ENCODE results near the gene POLG2.
"Not testable (repeated sequence)": the region's sequence is repeated elsewhere in the genome, so short reads cannot be mapped to it uniquely, and the experiment has no call there.

The POLG2 gene

DNA sequence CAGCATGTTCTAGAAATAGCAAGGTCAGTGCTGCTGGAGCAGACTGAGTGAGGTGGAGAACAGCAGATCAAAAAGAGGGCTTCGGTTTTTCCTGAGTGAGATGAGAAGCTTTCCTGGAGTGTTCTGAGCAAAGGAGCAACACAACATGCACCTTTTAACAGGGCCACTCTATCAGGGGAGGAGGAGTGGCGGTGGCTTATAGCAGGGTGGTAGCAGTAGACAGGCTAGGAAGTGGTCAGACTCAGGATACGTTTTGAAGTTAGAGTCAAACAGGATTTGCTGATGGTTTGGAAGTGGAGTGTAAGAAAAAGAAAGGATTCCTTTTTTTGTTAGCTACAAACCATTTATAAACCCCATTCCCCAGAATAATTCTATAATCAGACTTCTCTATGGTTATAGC is 12.5 kb downstream of the POLG2 start:
- DNase-seq (ENCODE audit: low spot score): no peak

DNA sequence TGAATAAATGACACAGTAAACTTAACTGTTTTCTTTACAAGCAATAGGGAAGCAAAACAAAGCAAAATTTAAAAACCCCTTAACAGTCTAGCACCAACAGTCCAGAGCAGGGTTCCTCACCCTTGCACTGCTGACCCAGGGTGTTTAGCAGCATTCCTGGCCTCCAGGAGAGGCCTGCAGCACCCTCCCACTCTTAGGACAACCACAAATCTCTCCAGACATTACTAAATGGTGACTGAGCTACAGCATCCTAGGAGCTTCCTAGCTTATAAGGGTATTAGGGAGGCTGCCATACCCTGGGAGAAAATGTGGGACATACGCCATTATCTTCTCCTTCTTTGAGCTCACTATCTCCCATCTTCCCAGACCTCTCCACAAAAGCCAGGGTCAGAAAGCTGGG is 15.9 kb downstream of the POLG2 start:
- no peak for DNase-seq (ENCODE audit: low spot score)

DNA sequence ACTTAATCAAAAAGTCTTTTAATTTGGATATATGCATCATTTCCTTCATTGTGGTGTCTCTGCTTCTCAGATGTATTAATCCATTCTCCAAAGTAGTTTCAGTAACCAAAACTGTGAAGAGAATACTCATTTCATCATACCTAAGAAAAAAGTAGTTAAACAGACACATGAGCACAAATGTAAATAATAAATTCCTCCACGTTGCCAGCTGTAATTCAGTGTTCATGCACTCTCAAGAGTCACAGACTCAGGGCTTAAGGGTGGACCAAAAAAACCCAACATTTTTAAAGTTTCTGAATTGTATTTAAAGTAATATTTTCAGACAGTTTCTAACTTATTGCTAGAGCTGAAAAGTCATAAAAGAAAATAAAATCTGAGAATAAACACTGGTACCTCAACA is 19.0 kb downstream of the POLG2 start:
- DNase-seq (ENCODE audit: low spot score): no peak

DNA sequence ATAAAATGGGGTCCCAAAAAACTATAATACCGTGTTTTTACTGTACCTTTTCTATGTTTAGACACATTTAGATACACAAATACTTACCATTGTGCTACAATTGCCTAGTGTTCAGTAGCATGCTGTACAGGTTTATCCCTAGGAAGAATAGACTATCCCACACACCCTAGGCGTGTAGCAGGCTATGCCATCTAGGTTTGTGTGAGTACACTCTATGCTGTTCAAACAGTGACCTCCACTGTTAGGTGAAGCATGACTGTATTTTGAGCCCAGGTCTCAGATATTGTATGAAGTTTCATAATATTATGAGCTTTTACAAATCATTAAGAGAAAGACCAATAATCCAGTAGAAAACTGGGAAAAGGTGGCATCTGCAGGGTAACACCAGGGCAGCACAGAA is 24.3 kb downstream of the POLG2 start:
- DNase-seq (ENCODE audit: low spot score): no peak

DNA sequence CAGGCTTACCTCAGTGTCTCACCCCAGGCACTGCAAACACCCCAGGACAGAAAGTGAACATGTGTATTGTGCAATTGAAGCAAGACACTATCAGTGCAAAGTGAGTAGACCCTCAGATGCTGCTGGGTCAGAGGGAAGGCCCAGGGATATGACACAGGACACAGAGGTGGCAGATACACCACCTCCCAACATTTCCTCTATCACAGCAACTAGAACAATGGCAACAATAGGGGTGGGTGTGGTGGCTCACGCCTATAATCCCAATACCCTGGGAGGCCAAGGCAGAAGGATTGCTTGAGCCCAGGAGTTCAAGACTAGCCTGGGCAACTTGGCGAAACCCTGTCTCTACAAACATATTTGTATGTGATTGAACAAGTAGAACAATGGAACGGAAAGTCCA is 25.4 kb downstream of the POLG2 start:
- no peak for DNase-seq (ENCODE audit: low spot score)

DNA sequence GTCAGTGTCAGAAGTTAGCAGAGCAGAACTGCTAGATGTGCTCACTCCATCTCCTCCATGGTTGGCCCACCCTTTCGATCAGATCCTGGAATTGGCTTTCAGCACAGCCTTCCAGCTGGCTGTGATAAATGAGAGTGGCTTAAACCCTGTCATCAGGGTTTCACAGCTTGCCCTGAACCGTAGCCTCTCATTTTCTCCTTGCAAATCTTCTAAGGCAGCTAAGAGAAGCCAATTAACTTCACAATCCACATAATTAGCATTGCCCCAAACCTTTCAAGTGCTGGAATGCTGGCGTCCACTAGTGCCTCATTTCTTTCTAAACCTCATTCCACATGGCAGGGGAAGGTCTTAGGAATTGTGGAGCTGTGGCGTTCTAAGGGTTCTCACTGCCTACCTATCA is 26.2 kb downstream of the POLG2 start:
- no peak for DNase-seq (ENCODE audit: low spot score)

DNA sequence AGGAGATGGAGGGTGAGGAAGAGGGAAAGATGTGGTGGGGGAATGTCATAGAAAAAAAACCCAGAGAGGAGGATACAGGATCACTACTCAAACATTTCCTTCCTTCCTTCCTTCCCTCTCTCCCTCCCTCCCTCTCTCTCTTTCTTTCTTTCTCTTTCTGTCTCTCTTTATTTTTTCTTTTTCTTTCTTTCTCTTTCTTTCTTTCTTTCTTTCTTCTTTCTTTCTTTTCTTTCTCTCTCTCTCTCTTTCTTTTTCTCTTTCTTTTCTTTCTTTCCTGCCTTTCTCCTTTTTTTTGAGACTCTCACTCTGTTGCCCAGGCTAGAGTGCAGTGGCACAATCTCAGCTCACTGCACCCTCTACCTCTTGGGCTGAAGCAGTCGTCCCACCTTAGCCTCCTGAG is 30.0 kb downstream of the POLG2 start:
- not testable (repeated sequence) for DNase-seq (ENCODE audit: low spot score)

DNA sequence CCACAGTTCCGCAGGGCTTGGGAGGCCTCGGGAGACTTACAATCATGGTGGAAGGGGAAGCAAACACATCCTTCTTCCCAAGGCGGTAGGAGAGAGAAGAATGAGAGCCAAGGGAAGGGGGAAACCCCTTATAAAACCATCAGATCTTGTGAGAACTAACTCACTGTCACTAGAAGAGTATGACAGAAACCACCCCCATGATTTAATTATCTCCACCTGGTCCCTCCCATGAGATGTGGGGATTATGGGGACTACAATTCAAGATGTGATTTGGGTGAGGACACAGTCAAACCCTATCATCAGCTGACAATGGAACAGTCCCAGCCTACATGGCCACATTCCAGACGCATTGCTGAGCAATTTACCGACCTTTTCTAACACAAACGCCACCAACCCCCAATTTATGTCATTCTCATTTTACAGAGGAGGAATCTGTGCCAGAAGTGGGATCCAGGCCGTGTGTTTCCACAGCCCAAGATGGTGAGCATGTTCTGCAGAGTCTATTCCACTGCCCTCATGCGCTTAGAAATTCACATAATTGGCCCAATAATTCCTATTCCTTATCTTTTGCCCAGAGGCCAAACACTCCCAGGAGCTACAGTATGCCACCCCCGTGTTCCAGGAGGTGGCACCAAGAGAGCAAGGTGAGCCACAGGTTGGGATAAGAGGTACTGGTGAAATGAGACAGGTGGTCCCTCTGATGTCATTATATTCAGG is 30.7 kb downstream of the POLG2 start:
- DNase-seq (ENCODE audit: low spot score): no peak

DNA sequence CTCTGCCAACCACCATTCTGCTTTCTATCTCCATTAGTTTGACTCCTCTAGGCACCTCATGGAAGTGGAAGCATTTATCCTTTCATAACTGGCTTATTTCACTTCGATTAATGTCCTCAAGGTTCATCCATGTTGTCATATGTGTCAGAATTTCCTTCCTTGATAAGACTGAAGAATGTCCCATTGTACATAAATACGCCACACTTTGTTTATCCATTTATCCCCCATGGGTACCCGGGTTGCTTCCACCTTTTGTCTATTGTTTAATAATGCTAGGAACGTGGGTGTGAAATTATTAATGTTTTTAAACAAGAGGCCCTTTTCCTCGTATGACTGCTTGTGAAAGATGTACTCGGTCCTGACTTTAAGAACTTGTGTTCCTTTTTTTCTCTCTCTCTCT is 35.1 kb downstream of the POLG2 start:
- DNase-seq (ENCODE audit: low spot score): no peak

DNA sequence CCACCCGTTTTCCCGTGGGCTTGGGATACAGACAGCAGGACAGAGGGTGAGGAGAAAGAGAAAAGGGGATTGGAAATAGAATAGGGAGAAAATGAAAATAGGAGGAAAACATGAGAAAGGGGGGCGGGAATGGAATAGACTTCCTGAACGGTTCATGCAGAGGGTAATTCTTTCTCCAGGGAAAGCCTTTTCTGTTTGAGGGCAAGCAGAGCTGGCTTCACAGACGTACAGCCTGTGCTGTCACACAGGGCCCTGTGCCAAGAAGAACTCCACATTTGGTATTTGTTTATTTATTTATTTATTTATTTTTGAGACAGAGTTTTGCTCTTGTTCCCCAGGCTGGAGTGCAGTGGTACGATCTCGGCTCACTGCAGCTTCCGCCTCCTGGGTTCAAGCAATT is 35.9 kb downstream of the POLG2 start:
- DNase-seq (ENCODE audit: low spot score): no peak

DNA sequence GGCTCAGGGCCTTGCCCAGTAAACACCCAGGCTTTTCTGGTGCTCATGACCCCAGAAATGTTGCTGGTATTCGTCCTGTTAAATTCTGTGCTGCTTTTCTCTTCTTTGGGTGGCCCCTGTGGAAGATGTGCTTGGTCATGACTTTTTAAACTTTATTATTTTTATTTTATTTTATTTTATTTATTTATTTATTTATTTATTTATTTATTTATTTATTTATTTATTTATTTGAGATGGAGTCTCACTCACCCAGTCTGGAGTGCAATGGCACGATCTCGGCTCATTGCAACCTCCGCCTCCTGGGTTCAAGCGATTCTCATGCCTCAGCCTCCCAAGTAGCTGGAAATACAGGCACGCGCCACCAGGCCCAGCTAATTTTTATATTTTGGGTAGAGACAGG is 37.0 kb downstream of the POLG2 start:
- DNase-seq (ENCODE audit: low spot score): not testable (repeated sequence)

DNA sequence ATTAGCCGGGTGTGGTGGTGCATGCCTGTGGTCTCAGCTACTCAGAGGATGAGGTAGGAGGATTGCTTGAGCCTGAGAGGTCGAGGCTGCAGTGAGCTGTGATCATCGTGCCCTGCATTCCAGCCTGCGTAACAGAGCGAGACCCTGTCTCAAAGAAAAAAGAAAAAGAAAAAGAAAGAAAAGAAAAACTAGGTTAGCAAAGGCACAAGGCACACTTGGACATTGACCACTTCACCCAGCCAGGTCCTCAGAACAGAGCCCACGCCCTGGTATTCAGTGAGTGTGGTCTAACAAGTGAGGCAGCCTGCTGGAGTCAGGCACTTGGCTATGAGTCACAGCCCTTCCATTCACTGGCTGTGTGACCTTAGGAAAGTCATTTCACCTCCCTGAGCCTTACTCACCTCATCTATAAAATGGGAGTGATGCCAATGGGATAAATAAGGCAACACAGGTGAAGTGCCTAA is 37.5 kb downstream of the POLG2 start:
- DNase-seq (ENCODE audit: low spot score): no peak

DNA sequence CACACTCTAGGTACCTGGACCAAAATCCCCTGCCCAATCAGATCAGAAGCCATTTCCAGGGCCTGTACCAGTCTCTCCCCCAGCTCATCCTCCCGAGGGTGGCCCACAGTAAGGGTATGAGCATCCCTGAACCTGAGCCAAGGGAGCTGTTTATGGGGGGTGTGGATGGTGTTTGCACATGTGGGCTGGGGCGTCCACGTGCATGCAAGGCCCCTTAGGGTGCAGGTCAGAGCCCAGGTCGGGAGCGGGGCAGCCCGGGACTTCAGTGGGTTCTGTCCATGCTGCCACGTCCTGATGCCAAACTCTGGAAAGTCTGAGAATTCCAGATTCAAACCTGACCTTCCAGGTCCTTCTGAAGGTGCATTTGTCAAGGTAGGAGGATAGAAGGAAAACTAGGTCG is 38.1 kb downstream of the POLG2 start:
- DNase-seq (ENCODE audit: low spot score): no peak

DNA sequence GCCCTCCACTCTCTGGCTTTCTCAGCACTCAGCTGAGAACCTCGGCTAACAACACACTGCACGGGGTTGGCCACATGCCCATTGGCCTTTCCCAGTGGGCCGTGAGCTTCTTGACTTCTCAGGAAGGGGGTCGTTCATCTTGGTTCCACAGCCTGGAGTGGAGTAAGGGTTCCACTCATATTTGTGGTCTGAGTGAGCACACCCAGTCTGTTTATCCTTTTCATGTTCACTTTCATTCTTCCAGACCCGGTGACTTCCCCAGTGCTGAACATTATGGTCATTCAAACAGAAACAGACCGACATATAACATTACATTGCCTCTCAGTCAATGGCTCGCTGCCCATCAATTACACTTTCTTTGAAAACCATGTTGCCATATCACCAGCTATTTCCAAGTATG is 39.7 kb downstream of the POLG2 start:
- no peak for DNase-seq (ENCODE audit: low spot score)

DNA sequence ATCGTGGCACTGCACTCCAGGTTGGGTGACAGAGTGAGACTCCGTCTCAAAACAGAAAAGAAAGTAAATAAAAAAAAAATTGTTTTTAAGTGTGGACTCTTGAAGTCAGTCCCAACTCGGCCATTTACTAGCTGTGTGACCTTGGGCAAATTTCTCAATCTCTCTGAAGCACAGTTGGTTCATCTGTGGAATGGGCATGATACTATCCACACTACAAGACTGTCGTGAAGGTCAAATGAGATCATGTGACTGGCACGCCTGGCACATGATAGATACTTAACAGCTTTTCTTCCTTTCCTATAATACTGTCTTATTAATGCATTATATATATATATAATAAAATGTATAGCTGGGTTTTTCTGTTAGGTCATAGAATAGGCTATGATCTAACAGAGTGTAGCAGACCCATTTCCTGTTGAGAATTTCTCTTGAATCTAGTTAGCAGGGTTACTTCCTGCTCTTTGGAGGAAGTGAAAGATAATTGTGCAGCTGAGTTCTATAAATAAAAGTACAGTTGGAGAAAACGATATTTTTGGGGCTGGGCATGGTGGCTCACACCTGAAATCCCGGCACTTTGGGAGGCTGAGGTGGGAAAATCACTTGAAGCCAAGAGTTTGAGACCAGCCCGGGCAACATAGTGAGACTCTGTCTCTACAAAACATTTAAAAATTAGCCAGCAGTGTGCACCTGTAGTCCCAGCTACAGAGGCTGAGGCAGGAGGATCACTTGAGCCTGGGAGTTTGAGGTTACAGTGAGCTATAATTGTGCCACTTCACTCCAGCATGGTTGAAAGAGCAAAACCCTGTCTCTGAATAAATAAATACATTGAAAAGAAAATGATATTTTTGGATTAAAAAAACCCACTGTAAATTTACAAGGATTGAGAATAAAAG is 40.6 kb downstream of the POLG2 start:
- no peak for DNase-seq (ENCODE audit: low spot score)

DNA sequence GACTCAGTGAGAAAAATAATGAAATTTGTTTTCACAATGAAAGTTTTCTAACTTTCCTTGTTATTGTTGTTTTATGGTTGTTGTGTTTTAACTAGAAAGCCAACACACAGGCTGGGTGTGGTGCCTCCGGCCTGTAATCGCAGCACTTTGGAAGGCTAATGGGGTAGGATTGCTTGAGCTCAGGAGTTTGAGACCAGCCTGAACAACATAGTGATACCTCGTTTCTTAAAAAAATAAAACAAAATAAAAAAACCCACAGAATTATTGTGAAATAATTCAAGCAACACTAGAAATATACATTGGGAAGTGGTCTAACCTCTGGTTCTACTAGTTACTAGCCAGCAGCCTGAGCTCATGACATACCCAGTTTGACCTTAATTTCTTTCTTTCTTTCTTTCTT is 47.3 kb downstream of the POLG2 start:
- no peak for DNase-seq (ENCODE audit: low spot score)

DNA sequence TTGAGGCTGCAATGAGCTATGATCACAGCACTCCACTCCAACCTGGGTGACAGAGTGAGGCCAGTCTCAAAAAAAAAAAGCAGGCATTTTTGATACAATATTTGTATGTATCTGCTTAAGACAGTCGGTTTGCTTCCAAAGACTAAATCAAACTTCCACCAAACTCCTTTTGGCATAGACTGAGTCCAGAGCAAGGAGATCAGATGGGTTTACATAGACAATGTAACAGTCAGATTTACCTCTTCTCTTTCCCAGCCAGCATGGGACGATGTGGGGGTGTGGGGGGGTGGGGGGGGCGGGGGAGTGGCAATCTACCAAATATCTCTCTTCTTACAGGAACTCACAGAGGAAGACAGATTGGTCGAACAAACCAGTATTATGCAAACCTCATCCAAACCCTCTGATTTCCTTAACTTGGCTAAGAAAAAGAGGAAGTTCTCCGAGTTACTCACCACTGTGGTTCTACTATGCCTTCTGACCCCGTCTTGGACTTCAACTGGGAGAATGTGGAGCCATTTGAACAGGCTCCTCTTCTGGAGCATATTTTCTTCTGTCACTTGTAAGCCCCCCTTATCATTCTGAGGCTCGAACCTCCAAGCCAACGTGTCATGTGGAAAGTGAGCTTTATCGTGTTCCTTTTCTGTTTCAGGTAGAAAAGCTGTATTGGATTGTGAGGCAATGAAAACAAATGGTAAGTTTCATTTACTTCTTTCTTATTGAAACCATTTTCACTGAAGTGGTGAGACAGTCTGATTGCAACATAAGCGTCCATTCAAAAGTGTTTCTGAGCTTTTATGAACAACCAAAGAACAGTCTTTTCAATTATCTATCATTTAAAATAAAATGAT is 48.0 kb downstream of the POLG2 start, which contains the start of gene MILR1:
TSS of gene MILR1 (plus strand) at position 451 of the 848 bp plus-strand sequence. CDS start at position 505, 54 bp downstream.
- DNase-seq (ENCODE audit: low spot score): no peak

DNA sequence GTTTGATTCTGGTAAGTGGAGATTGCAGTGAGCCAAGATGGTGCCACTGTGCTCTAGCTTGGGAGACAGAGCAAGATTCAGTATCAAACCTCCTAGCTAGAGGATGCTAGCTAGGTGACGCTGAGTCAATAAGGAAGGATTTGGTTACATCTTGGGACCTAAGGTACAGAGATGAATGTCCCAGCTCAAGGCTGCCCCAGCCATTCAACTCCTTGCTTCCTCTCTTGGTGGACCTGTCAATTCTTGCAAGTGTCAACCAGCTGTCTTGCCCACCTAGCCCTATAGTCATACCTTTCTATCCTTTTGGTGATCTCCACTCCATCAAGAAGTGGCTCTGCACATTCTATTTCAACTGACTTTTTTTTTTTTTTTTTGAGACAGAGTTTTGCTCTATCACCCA is 49.3 kb downstream of the POLG2 start:
- DNase-seq (ENCODE audit: low spot score): no peak

DNA sequence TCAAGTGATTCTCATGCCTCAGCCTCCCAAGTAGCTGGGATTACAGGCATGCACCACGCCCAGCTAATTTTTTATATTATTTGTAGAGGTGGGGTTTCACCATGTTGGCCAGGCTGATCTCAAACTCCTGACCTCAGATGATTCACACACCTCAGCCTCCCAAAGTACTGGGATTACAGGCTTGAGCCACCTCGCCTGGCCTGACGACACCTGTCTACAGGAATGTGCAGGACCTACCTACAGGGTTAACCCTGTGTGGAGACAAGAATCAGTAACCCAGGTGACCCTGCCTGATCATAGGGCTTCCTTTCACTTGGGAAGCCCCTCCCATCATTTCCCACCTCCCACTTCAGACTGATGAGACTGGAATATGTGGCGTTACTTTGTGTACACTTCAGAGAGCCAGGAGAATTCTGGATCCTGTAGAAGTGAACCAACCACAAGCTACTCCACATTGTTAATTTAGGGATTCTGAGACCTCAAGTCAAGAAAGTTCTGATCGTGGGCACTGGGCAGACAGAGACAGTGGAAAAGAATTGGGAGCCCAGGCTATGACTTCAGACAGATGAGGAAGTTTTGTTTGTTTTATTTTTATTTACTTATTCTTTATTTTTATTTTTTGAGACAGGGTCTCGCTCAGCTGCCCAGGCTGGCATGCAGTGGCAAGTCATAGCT is 53.6 kb downstream of the POLG2 start:
- no peak for DNase-seq (ENCODE audit: low spot score)

DNA sequence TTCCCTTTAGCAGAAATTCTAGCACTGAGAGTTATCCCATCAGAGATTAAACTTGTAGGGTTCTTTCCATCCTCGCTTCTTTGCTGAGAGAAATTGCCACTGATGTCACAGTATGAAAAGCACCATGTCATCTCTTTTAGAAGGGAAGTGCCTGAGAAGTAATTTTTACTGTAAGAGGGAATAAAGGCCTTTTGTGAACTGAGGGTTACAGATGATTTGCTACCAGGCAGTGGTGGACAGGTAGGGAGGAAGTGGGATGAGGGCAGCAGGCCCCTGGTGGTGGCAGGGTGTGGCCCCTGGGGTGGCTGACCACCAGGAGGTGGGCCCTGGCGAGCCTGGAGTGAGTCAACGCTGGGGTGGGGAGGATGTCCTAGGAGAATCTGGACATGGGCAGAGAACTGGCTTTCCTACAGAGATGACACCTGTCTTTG is 54.3 kb downstream of the POLG2 start:
- DNase-seq (ENCODE audit: low spot score): no peak

DNA sequence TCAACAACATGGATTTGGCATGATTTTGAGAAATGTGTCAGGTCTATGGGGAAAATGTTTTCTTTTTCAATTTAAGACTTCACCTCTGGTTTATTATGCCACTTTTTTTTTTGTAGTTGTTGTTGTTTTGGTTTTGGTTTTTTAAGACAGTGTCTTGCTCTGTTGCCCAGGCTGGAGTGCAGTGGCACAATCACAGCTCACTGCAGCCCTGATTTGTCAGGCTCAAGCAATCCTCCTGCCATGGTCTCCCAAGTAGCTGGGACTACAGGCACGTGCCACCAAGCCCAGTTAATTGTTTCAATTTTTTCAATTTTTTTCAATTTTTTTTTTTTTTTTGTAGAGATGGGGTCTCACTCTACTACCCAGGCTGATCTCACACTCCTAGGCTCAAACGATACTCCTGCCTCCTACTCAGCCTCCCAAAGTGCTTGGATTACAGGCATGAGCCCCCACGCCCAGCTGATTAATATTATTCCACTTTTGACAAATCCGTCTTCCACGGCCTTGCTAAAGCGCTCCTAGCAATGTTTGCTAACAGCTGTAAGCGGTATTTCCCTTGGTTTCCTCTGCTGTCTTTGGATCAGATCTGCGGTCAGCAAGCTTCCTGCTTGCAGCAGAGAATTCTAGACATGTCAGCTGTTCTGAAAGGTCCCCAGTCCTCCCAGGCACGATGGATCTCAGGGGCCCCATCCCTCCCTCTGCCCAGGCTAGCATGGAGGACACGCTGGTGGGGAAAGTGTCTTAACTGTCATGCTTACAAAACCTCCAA is 54.9 kb downstream of the POLG2 start:
- DNase-seq (ENCODE audit: low spot score): no peak

Data from hematopoietic multipotent progenitor cell treated with erythropoietin and hydrocortisone succinate and interleukin-3 and kit ligand, for 15 days (in vitro differentiated cells).